GM21515 (cell line): ENCODE results near the gene KDM3B.
A peak's percentile ranks its signal among the peaks of the same experiment; 100 is the strongest.

ENCODE experiments used
- ATAC-seq: cut with Tn5 transposase; IDR thresholded peaks from one replicate; pipeline ENCODE4 v1.9.1; 2021; ENCODE audit not compliant: unreplicated experiment

The KDM3B gene

GRCh38 chr5:138448070-138448469, 95.6 kb downstream of the KDM3B start:
- ATAC-seq: no peak

GRCh38 chr5:138448481-138449398, 96.3 kb downstream of the KDM3B start:
- ATAC-seq: no peak

- ATAC-seq: peak; percentile 66
Measured at GRCh38 chr5:138449501-138450239, 97.2 kb downstream of the KDM3B start.

DNA sequence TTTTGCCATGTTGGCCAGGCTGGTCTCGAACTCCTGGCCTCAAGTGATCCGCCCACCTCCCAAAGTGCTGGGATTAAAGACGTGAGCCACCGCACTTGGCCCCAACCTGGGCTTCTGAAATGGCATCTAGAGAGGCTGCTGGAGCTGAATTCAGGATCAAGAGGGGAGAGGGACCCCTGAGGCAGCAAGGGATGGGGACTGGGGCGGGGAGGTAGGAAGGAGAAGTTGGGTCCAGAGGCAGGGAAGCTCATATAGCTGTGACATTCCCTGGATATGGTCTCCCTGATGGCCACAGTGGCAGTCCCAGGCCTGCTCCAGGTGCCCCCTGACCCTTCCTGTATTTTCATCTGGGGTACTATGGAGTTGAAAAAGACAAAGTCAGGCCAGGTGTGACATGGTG, 98.5 kb downstream of the KDM3B start:
- ATAC-seq: no peak

GRCh38 chr5:138452720-138453119, 100.2 kb downstream of the KDM3B start:
- no peak for ATAC-seq

DNA sequence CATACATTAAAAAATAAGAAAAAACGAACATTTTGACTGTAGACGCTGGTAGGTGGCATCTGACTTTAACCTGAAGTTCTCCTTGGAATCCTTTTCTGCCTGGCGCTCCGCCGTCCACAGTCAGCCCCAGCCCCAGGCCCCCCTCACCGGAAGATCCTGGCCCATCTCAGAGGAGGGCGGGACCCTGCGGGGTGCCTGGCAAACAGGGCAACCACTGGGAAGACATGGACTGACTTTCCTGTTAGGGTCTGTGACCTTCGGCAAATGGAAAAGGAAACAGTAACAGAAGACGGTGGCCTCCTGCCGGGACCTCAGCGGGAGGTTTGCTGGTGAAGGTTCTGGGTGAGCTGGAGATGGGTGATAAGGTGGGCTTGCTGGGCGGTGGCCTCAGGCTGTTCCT, 101.1 kb downstream of the KDM3B start:
- no peak for ATAC-seq

DNA sequence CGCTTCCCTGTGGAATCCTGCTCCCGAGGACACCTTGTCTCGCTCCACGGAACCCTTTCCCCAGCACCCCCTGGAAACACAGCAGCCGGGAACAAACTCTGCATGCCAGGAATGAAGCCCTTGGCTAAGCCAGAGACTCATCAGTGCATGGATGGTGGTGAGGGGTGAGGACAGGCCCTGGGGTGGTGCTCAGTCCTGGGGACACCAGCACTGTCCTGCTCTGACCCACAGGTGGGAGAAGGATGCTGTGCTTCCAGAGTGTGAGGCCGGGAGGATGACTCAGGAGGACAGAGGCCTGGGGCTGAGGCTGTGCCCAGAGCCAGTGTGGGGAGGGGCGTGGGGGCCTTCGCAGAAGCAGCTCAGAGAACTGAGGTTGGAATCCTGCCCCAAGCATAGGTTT, 101.6 kb downstream of the KDM3B start:
- no peak for ATAC-seq

- no peak for ATAC-seq
Measured at GRCh38 chr5:138455232-138455930, 102.9 kb downstream of the KDM3B start.

GRCh38 chr5:138457531-138458275, 105.2 kb downstream of the KDM3B start:
- no peak for ATAC-seq

- ATAC-seq: no peak
Measured at GRCh38 chr5:138458384-138458783, 105.9 kb downstream of the KDM3B start.

GRCh38 chr5:138458856-138459255, 106.4 kb downstream of the KDM3B start:
- ATAC-seq: no peak

DNA sequence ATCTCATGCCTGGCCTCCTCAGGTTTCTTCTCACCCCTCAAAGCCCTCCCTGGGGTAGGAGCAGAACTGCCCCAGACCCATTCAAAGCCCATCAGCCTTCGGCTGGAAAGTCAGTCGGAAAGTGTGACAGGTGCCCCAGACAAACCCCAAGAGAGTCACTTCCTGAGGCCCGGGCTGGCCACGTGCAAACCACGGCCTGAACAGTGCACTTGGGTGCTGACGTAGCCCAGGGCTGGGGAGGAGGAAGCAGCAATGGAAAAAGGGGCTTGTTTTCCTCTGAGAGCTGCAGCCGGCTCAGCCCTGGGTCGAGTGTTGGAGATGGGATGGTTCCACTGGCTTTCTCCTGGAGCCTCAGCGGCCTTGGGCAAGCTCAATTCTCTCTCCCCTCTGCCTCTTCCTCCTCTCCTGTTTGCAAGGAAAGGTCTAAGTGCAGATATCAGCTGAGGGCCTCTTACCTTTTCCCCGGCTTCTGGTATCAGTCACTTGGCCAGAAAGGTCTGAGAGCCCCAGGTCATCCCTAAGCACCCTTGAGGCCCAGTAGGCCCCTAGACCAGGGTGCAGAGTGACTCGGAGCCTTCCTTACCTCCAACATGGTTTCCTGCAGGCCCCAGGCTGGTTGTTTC, 106.9 kb downstream of the KDM3B start:
- ATAC-seq: no peak

DNA sequence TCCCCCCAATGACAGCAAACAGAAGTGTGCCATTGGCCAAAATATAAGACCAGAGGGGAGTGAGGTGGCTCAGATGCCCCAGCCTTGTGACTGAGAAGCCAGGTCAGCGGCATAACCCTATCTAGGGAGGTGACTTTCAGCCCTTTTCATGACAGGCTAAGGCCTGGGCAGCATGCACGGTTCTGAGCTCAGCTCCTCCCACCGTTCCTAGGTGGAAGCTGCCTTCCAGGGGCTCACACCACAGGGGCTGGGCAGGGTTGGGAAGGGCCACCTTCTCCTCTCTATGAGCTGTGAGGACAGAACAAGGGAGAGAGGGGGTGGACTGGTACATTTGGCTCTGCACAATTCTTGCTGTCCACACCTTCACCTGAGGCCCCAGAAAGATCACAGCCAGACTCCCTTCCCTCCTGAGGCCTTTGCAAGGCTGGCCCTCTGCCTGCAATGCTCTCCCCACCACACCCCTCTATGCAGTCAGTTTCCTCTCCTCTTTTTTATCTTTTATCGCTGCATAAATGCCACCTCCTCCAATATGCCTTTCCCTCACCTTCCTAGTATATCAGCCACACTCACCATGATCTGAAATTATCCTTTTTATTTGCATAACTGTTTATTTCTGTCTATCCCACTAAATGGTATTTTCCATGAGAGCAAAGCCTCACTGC, 107.7 kb downstream of the KDM3B start:
- no peak for ATAC-seq

- ATAC-seq: no peak
Measured at GRCh38 chr5:138461343-138462125, 109.0 kb downstream of the KDM3B start.

GRCh38 chr5:138463419-138464007, 111.0 kb downstream of the KDM3B start:
- ATAC-seq: no peak

GRCh38 chr5:138464008-138464387, 111.5 kb downstream of the KDM3B start:
- peak; percentile 44 for ATAC-seq

DNA sequence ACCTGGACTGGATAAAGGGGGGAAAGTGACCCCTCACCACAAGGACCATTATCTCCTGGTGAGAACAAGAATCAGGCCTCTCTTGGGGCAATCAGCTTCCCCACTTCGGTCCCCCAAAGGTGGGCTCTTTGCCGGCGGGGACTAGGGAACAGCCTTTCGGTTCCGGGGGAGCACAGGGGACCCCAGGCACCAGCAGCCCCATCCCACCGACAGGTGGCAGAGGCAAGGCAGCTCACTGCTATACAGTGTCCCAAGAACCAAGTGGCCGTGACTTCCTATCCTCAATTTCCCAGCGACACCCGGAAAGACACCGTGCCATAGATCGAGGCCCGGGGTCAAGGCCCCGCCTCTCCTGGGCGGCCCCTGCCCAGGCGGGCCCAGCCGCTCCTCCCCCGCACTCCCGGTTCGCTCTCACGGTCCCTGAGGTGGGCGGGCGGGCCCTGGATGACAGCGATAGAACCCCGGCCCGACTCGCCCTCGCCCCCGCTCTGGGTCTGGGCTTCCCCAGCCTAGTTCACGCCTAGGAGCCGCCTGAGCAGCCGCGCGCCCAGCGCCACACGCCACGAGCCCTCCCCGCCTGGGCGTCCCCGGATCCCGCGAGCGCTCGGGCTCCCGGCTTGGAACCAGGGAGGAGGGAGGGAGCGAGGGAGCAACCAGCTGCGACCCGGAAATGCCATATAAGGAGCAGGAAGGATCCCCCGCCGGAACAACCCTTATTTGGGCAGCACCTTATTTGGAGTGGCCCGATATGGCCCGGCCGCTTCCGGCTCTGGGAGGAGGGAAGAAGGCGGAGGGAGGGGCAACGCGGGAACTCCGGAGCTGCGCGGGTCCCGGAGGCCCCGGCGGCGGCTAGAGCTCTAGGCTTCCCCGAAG, 112.1 kb downstream of the KDM3B start:
- peak; percentile 78 for ATAC-seq
